ENCODE data around the gene ZRSR2.
"Not testable (repeated sequence)": the region's sequence is repeated elsewhere in the genome, so short reads cannot be mapped to it uniquely, and the experiment has no call there.

Gene ZRSR2

GRCh38 chrX:15749642-15750610 is 40.4 kb upstream of the ZRSR2 start:
- no peak for DNase-seq (ENCODE audit: low read depth)
- TF ChIP-seq CTCF (IDR thresholded peaks at IDR 0.05; ENCODE audit: control insufficient read depth, insufficient read depth, low read depth, low read length, missing control alignments) = no peak
- no peak overlapping the region; the same call in 1 of the 2 replicates for H3K4me3 ChIP-seq (ENCODE audit: control insufficient read depth, low read depth, low read length)

DNA sequence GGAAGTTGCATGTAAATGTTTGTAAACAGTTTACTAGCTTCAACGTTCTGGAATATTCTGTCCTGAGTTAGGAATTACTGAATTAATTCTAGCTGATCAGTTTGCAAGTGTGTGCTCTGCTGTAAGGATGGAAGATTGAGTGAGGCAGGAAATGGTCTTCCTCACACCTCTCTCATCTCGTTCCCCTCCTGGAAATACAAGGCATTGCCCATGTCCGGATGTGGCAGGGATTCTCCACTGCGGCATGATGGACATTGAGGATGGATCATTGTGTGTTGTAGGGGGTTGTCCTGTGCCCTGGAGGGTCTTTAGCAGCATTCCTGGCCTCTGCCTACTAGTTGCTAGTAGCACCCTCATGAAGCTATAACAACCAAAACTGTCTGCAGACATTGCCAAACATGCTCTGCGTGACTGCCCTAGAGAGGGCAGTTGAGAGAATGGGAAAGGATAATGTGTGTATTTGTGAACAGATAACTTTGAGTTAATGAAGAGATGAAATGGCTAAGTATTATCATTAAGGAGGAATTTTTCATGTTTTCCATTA is 39.6 kb upstream of the ZRSR2 start:
- DNase-seq (ENCODE audit: low read depth) = no peak
- no peak overlapping the region for H3K4me3 ChIP-seq (ENCODE audit: control insufficient read depth, low read depth, low read length)
- no peak for TF ChIP-seq CTCF (IDR thresholded peaks at IDR 0.05; ENCODE audit: control insufficient read depth, insufficient read depth, low read depth, low read length, missing control alignments)

DNA sequence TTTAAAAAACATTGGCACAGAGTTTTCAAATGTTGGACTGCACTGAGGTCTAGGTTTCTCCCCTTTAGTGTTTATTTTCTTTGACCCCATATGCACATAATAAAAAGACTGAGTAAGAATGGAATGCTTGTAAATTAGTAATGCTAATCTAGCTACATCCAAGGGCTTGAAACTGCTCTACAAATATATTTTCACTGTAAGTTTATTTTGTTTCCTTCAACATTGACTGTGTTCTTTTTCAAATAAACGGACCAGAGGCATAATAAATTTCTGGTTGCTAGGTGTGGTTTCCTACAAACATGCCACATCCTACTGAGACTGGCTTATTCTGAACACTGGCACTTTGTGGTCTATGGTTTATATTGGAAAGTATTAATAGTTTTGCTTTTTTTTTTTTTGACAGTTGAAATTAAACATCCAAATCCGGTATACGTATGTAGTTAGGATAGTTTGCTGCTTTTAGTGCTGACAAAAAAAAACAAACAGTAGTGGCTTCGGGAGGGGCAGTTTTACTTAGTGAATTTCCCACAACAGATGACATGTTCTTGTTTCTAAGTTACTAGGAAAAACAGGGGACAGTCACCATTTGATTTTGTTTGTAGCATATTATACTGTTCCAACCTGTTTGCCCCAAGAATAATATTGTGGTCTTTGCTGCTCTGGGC is 39.0 kb upstream of the ZRSR2 start:
- H3K4me3 ChIP-seq (ENCODE audit: control insufficient read depth, low read depth, low read length) = no peak overlapping the region
- no peak for TF ChIP-seq CTCF (IDR thresholded peaks at IDR 0.05; ENCODE audit: control insufficient read depth, insufficient read depth, low read depth, low read length, missing control alignments)
- DNase-seq (ENCODE audit: low read depth) = peak; percentile 82

- no peak overlapping the region for H3K4me3 ChIP-seq (ENCODE audit: control insufficient read depth, low read depth, low read length)
- no peak for TF ChIP-seq CTCF (IDR thresholded peaks at IDR 0.05; ENCODE audit: control insufficient read depth, insufficient read depth, low read depth, low read length, missing control alignments)
- DNase-seq (ENCODE audit: low read depth) = no peak
Measured at GRCh38 chrX:15755091-15755490, 35.2 kb upstream of the ZRSR2 start.

GRCh38 chrX:15758140-15758539 is 32.1 kb upstream of the ZRSR2 start:
- no peak for DNase-seq (ENCODE audit: low read depth)
- no peak overlapping the region for H3K4me3 ChIP-seq (ENCODE audit: control insufficient read depth, low read depth, low read length)
- TF ChIP-seq CTCF (IDR thresholded peaks at IDR 0.05; ENCODE audit: control insufficient read depth, insufficient read depth, low read depth, low read length, missing control alignments) = no peak

DNA sequence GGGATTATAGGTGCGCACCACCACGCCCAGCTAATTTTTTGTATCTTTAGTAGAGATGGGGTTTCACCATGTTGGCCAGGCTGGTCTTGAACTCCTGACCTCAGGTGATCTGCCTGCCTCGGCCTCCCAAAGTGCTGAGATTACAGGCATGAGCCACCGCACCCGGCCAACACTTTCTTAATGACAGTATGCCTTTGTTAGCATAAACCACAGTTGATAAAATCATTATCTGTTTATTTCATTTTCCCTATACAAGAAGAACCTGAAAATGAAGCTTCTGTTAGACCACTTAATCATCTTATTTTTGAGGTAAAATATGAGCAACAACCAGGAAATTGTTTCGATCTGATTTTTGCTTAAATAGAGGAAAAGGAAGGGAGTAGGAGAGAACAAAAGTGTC is 30.4 kb upstream of the ZRSR2 start:
- not testable (repeated sequence) for DNase-seq (ENCODE audit: low read depth); H3K4me3 ChIP-seq (ENCODE audit: control insufficient read depth, low read depth, low read length)
